Stimulated activated memory B cell treated with anti-CD40 and anti-IgM and Interleukin-4, amounts not matched to agents 10 μg/mL and 1 μg/mL and 100 μg/mL, for 72 hours (primary cell): ENCODE results near the gene SHISA6.

ENCODE experiments used
- ATAC-seq: fragments of 150-1000 bp; cut with Tn5 transposase; 2 replicates; pipeline ENCODE4 v1.10.0; 2021
- H3K27ac Mint-ChIP-seq: one replicate; pipeline ENCODE4 v1.8.0; 2022; ENCODE audit warnings: mild to moderate bottlenecking, mixed read lengths
- H3K27me3 Mint-ChIP-seq: one replicate; pipeline ENCODE4 v1.8.0; 2022; ENCODE audit warnings: mixed read lengths
- H3K36me3 Mint-ChIP-seq: one replicate; pipeline ENCODE4 v1.8.0; 2022; ENCODE audit warnings: mixed read lengths
- H3K4me1 Mint-ChIP-seq: one replicate; pipeline ENCODE4 v1.8.0; 2022; ENCODE audit warnings: mixed read lengths
- H3K4me3 Mint-ChIP-seq: one replicate; pipeline ENCODE4 v1.8.0; 2022; ENCODE audit warnings: mild to moderate bottlenecking, moderate library complexity, mixed read lengths
- H3K9me3 Mint-ChIP-seq: one replicate; pipeline ENCODE4 v1.8.0; 2022; ENCODE audit warnings: mixed read lengths

SHISA6 gene

GRCh38 chr17:11334493-11334892 lies 93.5 kb downstream of the SHISA6 start:
- H3K4me3 Mint-ChIP-seq, result no peak overlapping the region
- no peak overlapping the region for H3K27ac Mint-ChIP-seq
- H3K9me3 Mint-ChIP-seq, result no peaks in the 10 kb centered on the region
- H3K36me3 Mint-ChIP-seq, result no peaks in the 10 kb centered on the region
- no peaks in the 10 kb centered on the region for H3K27me3 Mint-ChIP-seq
- no peaks in the 10 kb centered on the region for H3K4me1 Mint-ChIP-seq
- no peak for ATAC-seq

GRCh38 chr17:11336290-11336689 lies 95.3 kb downstream of the SHISA6 start:
- no peaks in the 10 kb centered on the region for H3K9me3 Mint-ChIP-seq
- ATAC-seq, result no peak
- H3K27me3 Mint-ChIP-seq, result no peaks in the 10 kb centered on the region
- H3K27ac Mint-ChIP-seq, result no peak overlapping the region
- no peak overlapping the region for H3K4me3 Mint-ChIP-seq
- H3K4me1 Mint-ChIP-seq, result no peaks in the 10 kb centered on the region
- no peaks in the 10 kb centered on the region for H3K36me3 Mint-ChIP-seq

- no peak overlapping the region for H3K27ac Mint-ChIP-seq
- H3K4me3 Mint-ChIP-seq, result no peak overlapping the region
- H3K27me3 Mint-ChIP-seq, result no peaks in the 10 kb centered on the region
- H3K36me3 Mint-ChIP-seq, result no peaks in the 10 kb centered on the region
- no peak for ATAC-seq
- H3K9me3 Mint-ChIP-seq, result peaks cover 4% of the 10 kb centered on the region
- no peaks in the 10 kb centered on the region for H3K4me1 Mint-ChIP-seq
Observed at GRCh38 chr17:11340803-11341202, 99.8 kb downstream of the SHISA6 start.

GRCh38 chr17:11342138-11342537 lies 101.1 kb downstream of the SHISA6 start:
- H3K27ac Mint-ChIP-seq, result no peak overlapping the region
- no peak for ATAC-seq
- H3K9me3 Mint-ChIP-seq, result peaks cover 8% of the 10 kb centered on the region

GRCh38 chr17:11349106-11349505 lies 108.1 kb downstream of the SHISA6 start:
- no peaks in the 10 kb centered on the region for H3K36me3 Mint-ChIP-seq
- H3K9me3 Mint-ChIP-seq, result peaks cover 19% of the 10 kb centered on the region
- no peak for ATAC-seq
- H3K4me1 Mint-ChIP-seq, result no peaks in the 10 kb centered on the region
- H3K27ac Mint-ChIP-seq, result no peak overlapping the region
- H3K27me3 Mint-ChIP-seq, result no peaks in the 10 kb centered on the region
- no peak overlapping the region for H3K4me3 Mint-ChIP-seq

More at GRCh38 chr17:11342138-11342537, 101.1 kb downstream of the SHISA6 start:
- H3K36me3 Mint-ChIP-seq, result no peaks in the 10 kb centered on the region
- no peak overlapping the region for H3K4me3 Mint-ChIP-seq
- H3K27me3 Mint-ChIP-seq, result no peaks in the 10 kb centered on the region
- no peaks in the 10 kb centered on the region for H3K4me1 Mint-ChIP-seq

- H3K27me3 Mint-ChIP-seq, result no peaks in the 10 kb centered on the region
- no peaks in the 10 kb centered on the region for H3K36me3 Mint-ChIP-seq
- peaks cover 15% of the 10 kb centered on the region for H3K9me3 Mint-ChIP-seq
- no peak overlapping the region for H3K4me3 Mint-ChIP-seq
- H3K4me1 Mint-ChIP-seq, result no peaks in the 10 kb centered on the region
- no peak overlapping the region for H3K27ac Mint-ChIP-seq
- ATAC-seq, result no peak
Observed at GRCh38 chr17:11351479-11351878, 110.5 kb downstream of the SHISA6 start.

GRCh38 chr17:11353601-11354000 lies 112.6 kb downstream of the SHISA6 start:
- H3K27me3 Mint-ChIP-seq, result no peaks in the 10 kb centered on the region
- no peak overlapping the region for H3K27ac Mint-ChIP-seq
- no peaks in the 10 kb centered on the region for H3K36me3 Mint-ChIP-seq

GRCh38 chr17:11356371-11356770 lies 115.4 kb downstream of the SHISA6 start:
- Mint-ChIP-seq H3K4me1 (no peaks in the 10 kb centered on the region), H3K36me3 (no peaks in the 10 kb centered on the region), H3K4me3 (no peak overlapping the region), H3K27ac (no peak overlapping the region), H3K9me3 (peaks cover 4% of the 10 kb centered on the region), H3K27me3 (no peaks in the 10 kb centered on the region)
- no peak for ATAC-seq

More at GRCh38 chr17:11353601-11354000, 112.6 kb downstream of the SHISA6 start:
- no peak overlapping the region for H3K4me3 Mint-ChIP-seq
- ATAC-seq, result no peak
- H3K4me1 Mint-ChIP-seq, result no peaks in the 10 kb centered on the region
- peaks cover 11% of the 10 kb centered on the region for H3K9me3 Mint-ChIP-seq

GRCh38 chr17:11363565-11364117 lies 122.6 kb downstream of the SHISA6 start:
- no peaks in the 10 kb centered on the region for H3K27me3 Mint-ChIP-seq
- no peaks in the 10 kb centered on the region for H3K36me3 Mint-ChIP-seq
- ATAC-seq, result no peak
- H3K9me3 Mint-ChIP-seq, result no peaks in the 10 kb centered on the region
- H3K27ac Mint-ChIP-seq, result no peak overlapping the region
- H3K4me3 Mint-ChIP-seq, result no peak overlapping the region
- no peaks in the 10 kb centered on the region for H3K4me1 Mint-ChIP-seq

GRCh38 chr17:11366272-11366850 lies 125.3 kb downstream of the SHISA6 start:
- Mint-ChIP-seq H3K36me3 (no peaks in the 10 kb centered on the region), H3K27me3 (no peaks in the 10 kb centered on the region), H3K4me3 (no peak overlapping the region), H3K9me3 (no peaks in the 10 kb centered on the region), H3K27ac (no peak overlapping the region), H3K4me1 (no peaks in the 10 kb centered on the region)
- ATAC-seq, result no peak

GRCh38 chr17:11369575-11369974 lies 128.6 kb downstream of the SHISA6 start:
- Mint-ChIP-seq H3K36me3 (no peaks in the 10 kb centered on the region), H3K27ac (no peak overlapping the region), H3K4me1 (no peaks in the 10 kb centered on the region), H3K9me3 (peaks cover 3% of the 10 kb centered on the region), H3K27me3 (no peaks in the 10 kb centered on the region), H3K4me3 (no peak overlapping the region)
- ATAC-seq, result no peak

- no peaks in the 10 kb centered on the region for H3K4me1 Mint-ChIP-seq
- H3K27ac Mint-ChIP-seq, result no peak overlapping the region
- no peaks in the 10 kb centered on the region for H3K36me3 Mint-ChIP-seq
- no peak for ATAC-seq
- H3K4me3 Mint-ChIP-seq, result no peak overlapping the region
- H3K9me3 Mint-ChIP-seq, result peaks cover 7% of the 10 kb centered on the region
- H3K27me3 Mint-ChIP-seq, result no peaks in the 10 kb centered on the region
Observed at GRCh38 chr17:11372692-11373091, 131.7 kb downstream of the SHISA6 start.

GRCh38 chr17:11378506-11378905 lies 137.5 kb downstream of the SHISA6 start:
- no peaks in the 10 kb centered on the region for H3K27me3 Mint-ChIP-seq
- no peaks in the 10 kb centered on the region for H3K4me1 Mint-ChIP-seq
- no peak overlapping the region for H3K27ac Mint-ChIP-seq
- H3K4me3 Mint-ChIP-seq, result no peak overlapping the region
- no peak for ATAC-seq
- peaks cover 8% of the 10 kb centered on the region for H3K9me3 Mint-ChIP-seq
- no peaks in the 10 kb centered on the region for H3K36me3 Mint-ChIP-seq

GRCh38 chr17:11380761-11381160 lies 139.7 kb downstream of the SHISA6 start:
- Mint-ChIP-seq H3K9me3 (peaks cover 3% of the 10 kb centered on the region), H3K4me1 (no peaks in the 10 kb centered on the region), H3K27ac (no peak overlapping the region), H3K4me3 (no peak overlapping the region), H3K36me3 (no peaks in the 10 kb centered on the region), H3K27me3 (no peaks in the 10 kb centered on the region)
- ATAC-seq, result no peak

GRCh38 chr17:11383157-11383556 lies 142.1 kb downstream of the SHISA6 start:
- ATAC-seq, result no peak
- Mint-ChIP-seq H3K4me1 (no peaks in the 10 kb centered on the region), H3K36me3 (no peaks in the 10 kb centered on the region), H3K9me3 (peaks cover 5% of the 10 kb centered on the region), H3K27me3 (no peaks in the 10 kb centered on the region), H3K27ac (no peak overlapping the region), H3K4me3 (no peak overlapping the region)

GRCh38 chr17:11384131-11384530 lies 143.1 kb downstream of the SHISA6 start:
- Mint-ChIP-seq H3K9me3 (peaks cover 5% of the 10 kb centered on the region), H3K4me3 (no peak overlapping the region), H3K27me3 (no peaks in the 10 kb centered on the region), H3K36me3 (no peaks in the 10 kb centered on the region), H3K27ac (no peak overlapping the region), H3K4me1 (no peaks in the 10 kb centered on the region)
- ATAC-seq, result no peak
